CD4-positive, alpha-beta T cell treated with Interleukin-4 for 1 hour (primary cell): ENCODE data around the gene C19orf47.

Source experiments
- DNase-seq, 2 donors: peaks; one replicate each; pipeline ENCODE4 v3.0.0-alpha.2; 2020 to 2022

The C19orf47 gene

GRCh38 chr19:40280608-40281221 is 67.5 kb downstream of the C19orf47 start:
- no peak for DNase-seq

- DNase-seq, result peak in 1 of 2 donors; percentile 19
Observed at GRCh38 chr19:40279761-40280607, 68.2 kb downstream of the C19orf47 start.

- DNase-seq, result no peak
Observed at GRCh38 chr19:40279120-40279551, 69.1 kb downstream of the C19orf47 start.

GRCh38 chr19:40278361-40279035 is 69.7 kb downstream of the C19orf47 start:
- DNase-seq, result no peak

- DNase-seq, result no peak
Observed at GRCh38 chr19:40277356-40278059, 70.7 kb downstream of the C19orf47 start.

GRCh38 chr19:40274585-40275544 is 73.3 kb downstream of the C19orf47 start:
- peak; percentile 22 to 34 for DNase-seq

- DNase-seq, result no peak
Observed at GRCh38 chr19:40273469-40274360, 74.5 kb downstream of the C19orf47 start.

GRCh38 chr19:40272261-40272660 is 75.9 kb downstream of the C19orf47 start:
- DNase-seq, result no peak

- DNase-seq, result no peak
Observed at GRCh38 chr19:40271706-40272105, 76.5 kb downstream of the C19orf47 start.

GRCh38 chr19:40270362-40271089 is 77.7 kb downstream of the C19orf47 start:
- no peak for DNase-seq
